D341Med (cell line): ENCODE measurements around the gene TNK2.
"Not testable (repeated sequence)": the region's sequence is repeated elsewhere in the genome, so short reads cannot be mapped to it uniquely, and the experiment has no call there.

Source experiments
- DNase-seq: peaks from one replicate; pipeline ENCODE4 v3.0.0; 2012; ENCODE audit warnings: low spot score

Gene TNK2

DNA sequence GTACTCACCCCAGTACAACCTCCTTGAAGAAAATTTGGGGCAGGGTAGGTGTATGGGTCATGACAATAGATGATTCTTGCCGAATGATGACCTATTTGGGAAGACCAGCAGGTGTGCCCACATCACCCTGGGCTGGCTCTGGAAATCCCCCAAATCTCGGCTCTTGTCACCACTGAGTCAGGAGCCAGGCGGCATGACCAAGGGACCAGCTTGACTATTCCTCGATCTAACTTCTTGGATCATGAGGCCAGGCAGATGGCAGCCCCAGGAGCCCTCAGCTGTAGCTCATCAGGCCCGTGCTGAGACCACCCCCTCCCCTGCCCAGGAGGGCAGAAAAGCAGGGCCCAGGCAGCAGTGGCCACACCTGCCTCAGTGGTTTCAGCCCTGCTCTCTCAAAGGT lies 87.5 kb downstream of the TNK2 start:
- DNase-seq: no peak

DNA sequence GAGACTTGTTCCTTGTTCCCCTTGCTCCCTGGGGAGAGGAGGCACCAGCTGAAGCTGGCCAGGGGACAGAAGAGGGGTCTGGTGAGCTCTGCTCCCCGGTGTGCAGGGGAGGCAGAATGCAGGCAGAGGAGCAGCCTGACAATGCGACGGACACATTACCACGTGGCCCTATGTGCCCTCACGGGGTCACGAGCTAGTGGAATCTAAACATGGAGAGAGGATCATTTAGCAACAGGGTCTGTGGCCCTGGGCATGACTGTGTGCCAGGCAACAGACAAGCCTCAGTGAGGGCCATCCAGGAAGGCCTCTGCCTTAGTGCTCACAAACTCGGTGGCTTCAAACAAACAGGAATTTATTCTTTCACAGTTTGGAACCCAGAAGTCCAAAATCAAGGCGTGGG lies 88.2 kb downstream of the TNK2 start:
- DNase-seq: no peak

DNA sequence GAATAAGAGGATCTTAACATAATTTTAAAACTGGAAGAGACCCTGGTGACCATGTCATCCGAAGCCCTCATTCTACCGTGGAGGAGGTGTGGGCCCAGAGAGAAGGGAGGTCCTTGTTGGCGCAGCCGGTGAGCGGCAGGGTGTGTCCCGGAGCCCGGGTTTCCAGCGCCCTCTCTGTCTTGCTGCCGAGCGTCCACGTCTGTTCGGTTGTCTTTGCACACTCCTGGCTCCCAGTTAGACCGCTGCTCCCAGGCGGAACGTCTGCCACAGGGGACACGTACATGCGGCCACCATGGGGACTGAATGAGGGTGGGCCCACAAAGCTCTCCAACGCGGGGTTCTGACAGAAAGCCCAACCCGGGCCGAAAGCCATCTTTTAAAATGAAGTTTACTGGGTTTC lies 90.0 kb downstream of the TNK2 start:
- peak; percentile 20 for DNase-seq

DNA sequence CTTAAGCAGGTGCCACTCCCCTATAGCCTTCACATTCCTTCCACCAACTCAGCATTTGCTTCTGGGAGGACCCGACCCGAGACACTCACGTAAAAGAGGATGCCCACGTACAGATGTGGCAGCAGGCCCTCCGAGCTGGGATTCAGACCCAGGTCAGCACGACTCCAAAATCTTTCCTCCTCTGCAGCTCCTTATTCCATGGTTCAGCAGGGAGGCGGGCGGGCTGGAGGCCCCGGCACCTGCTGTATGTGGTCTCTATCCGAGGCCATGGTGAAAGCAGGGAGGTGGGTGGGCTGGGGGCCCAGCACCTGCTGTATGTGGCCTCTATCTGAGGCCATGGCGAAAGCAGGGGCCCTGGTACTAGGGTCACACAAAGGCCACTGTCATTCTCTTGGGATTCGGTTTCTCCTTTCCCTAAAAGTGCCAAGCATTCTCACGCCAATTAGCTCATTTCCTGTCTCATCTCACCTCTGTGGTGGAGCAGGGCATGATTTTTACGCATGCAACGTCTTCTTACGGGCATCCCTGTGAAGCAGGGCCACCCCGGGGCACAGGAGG lies 90.7 kb downstream of the TNK2 start:
- DNase-seq: no peak

DNA sequence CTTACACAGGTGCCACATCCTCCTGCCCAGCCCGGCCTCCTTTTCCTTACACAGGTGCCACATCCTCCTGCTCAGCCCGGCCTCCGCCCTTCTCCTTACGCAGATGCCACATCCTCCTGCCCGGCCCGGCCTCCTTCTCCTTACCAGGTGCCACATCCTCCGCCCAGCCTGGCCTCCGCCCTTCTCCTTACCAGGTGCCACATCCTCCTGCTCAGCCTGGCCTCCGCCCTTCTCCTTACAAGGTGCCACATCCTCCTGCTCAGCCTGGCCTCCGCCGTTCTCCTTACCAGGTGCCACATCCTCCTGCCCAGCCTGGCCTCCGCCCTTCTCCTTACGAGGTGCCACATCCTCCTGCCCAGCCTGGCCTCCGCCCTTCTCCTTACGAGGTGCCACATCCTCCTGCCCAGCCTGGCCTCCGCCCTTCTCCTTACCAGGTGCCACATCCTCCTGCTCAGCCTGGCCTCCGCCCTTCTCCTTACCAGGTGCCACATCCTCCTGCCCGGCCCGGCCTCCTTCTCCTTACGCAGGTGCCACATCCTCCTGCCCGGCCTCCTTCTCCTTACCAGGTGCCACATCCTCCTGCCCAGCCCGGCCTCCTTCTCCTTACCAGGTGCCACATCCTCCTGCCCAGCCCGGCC lies 92.0 kb downstream of the TNK2 start:
- not testable (repeated sequence) for DNase-seq

DNA sequence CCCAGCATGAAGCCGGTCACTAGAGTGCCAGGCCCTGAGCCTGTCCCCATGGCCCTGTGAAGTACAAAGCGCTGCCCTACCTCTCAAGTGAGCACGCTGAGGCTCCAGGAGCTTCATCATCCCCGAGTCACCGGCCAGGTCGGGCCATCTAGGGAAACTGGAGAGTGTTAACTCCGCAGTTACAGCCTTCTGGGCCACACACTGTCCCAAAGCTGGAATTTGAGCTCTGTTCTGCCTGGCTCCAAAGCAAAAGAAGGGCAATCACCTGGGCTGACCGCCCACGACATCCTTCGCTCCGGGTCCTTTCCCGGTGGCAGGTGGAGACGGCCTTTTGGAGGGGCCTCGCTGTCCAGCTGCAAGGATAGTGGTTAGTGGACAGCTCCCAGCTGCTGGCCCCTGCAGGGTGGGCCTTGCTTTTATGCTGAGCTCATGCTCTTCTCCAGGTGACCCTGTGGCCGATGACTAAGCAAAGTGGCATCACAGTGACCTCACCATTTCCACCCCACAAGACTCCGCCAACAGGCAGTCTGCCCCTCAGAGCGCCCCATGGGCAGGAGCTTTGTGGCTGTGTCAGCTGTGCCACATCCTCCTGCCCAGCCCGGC lies 93.1 kb downstream of the TNK2 start:
- DNase-seq: peak; percentile 27

DNA sequence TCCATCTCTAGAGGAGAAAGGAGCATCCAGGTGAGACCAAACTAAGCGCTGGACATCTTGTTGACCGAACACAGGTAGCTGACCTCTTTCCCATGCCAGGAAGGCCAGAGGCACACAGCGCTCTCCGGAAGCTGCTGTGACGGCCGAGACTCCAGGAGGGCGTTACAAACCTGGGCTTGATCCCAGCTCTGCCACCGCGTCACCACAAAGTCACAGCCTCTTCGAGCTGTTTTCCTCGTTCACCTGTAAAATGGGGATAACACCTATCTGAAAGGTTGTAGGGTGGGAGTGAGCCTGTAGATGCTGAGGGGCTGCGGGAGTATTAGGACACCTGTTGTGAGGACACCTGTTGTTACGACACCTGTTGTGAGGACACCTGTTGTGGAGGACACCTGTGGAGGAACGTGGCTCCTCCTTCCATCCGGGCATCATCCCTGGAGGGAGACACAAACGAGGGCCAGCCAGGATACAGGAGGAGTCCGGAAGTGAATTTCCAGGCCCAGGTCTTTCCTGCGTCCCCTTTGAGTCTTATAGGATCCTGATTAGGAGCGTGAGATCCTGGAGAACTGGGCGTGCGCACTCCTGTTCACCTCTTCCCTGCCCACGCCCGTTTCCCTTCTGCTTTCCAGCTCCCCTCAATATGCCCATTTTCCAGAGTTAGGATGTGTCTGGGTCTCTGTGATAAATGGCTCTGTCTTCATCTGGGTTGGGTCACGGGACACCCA lies 94.3 kb downstream of the TNK2 start:
- peak; percentile 21 for DNase-seq
